GM19025 (cell line): ENCODE data around the gene SMYD3.
A peak's percentile ranks its signal among the peaks of the same experiment; 100 is the strongest.

ENCODE experiments used
- ATAC-seq: cut with Tn5 transposase; IDR thresholded peaks from one replicate; pipeline ENCODE4 v1.9.1; 2021; ENCODE audit warnings: mild to moderate bottlenecking, low read depth, moderate library complexity; ENCODE audit not compliant: unreplicated experiment

Gene SMYD3

DNA sequence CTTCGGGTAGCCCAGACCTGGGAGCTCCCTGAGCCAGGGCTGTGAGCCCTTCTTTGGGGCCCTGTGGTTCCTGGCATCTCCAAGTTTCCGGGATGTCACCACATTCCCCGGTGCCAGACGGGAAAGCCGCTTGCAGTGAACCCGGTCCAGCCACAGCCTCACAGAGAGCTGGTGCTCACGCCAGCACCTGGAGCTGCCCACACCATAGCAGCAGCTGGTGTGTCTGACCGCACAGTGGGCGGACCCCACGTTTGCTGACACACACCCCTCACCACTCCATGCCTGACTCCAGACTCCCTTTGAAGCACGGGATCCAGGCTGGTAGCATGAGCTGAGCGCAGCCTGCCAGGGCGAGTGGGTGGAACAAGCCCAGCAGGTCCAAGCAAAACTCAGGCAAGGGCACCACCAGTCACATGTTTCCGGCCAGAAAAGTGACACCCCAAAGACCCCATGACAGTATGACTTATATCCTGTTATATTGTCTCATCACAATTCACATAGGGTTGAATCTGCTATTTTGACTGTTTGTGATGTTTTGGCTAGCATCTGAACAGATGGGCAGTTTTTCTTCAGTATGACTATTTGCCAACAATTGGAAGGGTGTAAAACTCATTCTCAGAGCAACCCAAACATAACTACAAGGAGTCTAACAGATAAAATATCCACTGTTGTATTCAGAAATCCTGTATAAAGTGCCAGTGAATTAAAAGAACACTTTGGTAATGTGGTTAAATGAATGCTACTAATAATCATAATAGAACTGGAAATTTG lies 285.4 kb downstream of the SMYD3 start:
- ATAC-seq: no peak

DNA sequence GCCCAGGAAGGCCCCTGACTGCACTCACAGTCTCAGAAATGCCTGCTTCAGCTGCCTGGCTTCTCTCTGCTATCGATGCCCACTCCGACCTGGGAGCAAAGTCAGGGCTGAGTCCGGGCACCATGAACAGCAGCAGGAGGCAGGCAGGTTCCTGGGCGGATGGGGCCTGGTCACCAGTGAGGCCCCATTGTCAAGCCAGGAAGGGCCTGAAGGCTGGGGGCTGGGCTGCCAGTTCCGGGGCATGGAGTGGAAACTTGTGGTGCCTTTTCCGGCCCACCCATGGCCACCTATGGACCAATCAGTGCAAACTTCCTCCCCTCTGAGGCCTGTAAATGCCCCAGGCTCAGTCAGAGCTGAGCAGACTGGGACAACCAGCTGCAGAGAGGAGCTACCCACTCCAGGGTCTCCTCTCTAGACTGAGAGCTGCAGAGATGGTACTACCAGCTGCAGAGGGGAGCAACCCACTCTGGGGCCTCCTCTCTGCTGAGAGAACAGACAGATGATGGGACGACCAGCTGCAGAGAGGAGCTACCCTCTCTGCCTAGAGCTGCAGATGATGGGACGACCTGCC lies 286.5 kb downstream of the SMYD3 start:
- no peak for ATAC-seq

DNA sequence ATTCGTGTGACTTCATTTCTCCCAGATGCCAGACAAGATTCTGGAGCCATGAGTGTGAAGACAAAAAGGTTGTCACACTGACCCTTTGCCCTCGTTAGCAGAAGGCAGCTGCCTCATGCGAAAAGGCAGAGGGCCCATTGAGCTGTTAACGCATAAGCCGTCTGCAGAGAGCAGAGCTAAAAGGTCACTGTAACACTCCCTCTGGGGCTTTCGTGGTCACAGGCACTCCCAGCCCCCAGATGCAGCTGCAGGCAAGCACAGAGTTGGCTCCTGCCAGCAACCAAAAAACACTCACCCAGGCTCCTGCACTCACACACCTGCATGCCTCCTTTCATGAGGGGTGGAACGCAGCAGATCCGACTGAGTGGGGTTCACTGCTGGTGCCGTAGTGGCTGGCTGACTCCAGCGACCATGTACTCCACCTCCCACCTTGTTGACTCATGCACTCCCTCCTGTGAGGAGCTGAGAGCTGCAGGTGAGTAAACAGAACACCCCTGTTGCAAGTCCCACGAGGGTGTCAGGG lies 287.5 kb downstream of the SMYD3 start:
- ATAC-seq: no peak

DNA sequence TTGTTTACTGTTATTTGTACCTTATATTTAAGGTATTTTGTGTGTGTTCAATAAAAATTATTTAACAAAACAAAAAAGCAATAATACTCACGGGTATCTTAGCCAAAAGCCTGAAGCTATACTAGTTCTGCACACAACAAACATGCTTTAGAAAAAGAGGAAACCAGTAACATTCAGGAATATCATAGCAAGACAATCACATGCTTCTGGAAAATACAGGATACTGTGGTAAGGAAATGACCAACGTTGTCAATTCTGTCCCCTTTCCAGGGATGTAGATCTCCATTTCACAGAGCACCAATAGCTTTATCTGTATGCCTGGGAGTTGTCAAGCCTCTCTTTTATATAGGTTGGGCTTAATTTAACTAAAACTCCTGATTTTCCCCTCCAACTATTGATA lies 288.4 kb downstream of the SMYD3 start:
- ATAC-seq: no peak

DNA sequence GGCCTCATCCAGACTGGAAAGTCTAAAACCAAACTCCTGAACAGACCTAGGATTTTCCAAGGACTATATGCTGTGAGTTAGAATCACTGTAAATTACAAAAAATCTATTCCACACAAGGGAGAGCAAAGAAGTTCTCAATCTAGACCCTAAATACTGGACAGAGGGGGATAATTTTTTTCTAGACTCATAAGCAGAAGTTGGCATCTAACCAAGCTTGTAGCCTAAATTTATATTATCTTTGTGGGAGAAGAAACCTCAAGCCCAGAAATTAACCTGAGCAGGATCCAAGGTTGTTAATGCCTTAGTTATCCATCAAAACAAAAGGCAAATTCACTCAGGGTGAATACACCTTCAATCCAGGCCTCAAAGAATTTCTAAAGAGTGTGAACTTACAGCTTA lies 290.2 kb downstream of the SMYD3 start:
- no peak for ATAC-seq

DNA sequence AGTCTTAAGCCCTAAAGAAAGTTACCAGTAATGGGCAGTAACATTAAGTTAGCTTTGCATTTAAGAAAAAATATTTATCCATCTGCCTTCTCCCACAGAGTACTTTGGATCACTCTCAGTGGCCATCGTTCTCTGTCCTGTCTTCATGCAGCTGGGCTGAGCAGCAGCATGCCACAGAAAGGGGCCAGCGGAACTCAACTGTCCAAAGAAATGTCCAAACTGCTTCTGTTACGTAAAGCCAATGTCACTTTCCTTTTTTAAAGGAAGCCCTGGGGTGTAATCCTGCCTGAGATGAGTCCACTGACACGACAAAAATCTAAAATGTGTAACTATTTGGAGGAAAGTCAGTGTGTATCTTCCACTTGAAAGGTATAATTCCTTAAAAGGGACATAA lies 291.6 kb downstream of the SMYD3 start:
- ATAC-seq: no peak

DNA sequence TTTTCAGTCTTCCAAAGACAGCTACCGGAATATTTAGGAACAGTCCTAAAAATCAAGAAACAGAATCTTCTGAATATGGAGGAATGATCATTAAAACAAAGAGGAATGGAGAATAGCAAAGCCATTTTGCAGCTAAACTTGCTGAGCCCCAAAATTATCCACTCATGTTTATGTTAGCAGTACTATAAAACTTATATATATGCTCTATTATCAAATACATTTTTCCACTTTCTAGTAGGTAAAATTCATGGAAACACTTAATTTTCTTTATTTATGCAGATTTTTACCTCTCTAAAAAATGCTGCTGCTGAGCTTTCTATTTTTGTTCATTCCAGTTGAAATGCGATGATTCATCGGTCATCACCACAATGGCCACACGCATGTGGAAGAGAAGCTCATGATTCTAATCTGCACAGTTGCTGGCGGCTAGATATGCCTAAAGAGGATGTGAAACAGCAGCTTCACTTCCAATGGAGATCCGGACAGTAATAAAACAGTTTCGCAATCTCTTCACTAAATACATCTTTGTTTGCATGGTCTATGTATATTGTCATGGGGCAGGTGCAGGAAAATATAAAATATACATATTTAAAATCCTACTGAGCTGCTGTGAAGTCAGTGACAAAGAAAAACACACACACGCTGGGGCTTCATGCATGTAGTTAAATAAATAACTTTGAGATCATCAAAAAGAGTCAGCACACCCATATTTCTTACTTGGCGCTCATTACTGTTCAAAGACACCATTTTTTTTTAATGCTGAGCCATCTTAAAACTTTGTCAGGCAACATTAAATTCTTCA lies 292.2 kb downstream of the SMYD3 start:
- ATAC-seq: peak; percentile 96

DNA sequence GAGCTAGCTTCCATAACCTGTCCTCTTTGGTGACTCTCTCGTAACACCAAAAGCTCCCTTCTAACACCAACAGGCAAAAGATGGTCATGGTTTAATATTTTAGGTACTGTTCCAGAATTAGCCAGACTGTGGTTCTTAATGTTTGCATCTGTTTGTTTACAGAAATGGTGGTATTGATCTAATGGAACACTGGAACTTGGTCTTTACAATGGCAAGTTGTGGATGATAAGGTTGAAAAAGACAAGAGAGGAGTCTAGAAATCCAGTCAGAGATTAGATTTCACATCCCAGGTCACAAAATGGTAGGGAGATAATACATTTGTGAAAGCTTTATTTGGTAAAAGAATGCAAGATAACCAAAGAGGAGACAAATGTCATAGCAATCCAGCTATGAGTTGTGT lies 293.1 kb downstream of the SMYD3 start:
- ATAC-seq: no peak

DNA sequence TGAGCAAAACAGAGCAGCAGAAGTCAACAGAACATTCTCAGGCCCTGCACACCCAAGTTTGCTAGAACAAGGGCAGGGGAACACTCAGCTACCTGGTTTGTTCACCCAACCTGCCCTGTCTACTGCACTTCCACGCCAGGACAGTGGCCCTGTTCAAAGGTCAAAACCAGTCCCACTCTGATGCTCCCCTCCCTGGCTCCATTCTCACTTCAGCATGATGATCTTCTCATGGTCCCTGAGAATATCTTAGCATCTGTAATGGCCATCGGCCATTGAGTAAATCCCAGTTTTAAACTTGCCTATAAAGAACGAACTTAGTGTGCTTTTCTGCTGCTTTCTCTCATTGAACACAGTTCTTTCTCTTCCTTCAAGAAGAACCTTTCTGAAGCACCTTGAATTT lies 293.6 kb downstream of the SMYD3 start:
- no peak for ATAC-seq

DNA sequence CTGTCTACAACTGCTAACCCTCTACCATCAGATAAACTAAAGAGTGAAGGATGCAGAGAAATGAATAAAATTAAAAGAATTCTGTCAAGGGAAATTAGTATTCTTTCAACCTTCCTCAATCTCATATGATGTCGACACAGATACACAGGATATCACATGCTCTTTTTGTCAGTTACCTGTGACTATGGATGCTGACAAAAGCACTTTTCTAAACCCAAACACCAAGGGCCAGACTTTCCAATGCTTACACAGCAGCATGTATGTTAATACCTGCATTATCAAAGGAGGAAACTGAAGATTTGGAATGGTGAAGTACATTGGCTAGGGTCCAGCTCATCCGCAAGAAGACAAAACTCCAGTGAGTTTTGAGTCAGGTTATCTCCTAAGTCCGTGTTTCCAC lies 294.0 kb downstream of the SMYD3 start:
- no peak for ATAC-seq

DNA sequence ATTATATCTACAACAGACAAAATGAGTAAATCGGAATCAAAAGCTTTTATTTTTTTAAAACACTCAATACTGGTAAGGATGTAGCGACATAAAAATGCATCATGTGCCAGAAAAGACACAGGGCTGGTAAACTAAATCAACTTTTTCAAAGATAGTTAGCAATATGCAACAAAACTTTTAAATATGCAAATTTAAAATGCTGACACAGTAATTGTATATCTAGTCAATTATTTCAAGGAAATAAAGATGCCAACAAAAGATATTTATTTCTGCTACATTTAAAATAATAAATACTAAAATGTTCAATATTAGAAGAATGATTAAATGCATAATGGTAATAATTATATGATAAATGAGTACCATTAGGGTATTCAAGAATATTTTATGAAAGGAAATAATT lies 295.1 kb downstream of the SMYD3 start:
- no peak for ATAC-seq

DNA sequence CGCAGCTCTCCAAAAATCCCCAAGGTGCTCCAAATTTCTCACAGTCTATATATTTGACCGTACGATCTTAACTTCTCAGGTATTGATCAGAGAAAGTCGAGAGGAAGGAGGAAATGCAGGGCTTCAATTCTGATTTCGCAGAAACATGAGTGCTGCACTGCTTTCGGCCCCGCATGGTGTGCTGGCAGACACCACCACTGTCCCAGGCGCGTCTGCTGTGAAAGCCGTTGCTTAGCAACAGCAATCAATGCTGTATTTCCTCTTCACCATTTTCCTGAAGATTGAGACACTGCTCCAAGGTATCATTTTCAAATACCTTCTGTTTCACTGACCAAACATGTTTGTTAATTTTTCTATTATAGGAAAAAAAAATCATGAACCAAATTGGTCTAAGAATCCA lies 296.3 kb downstream of the SMYD3 start:
- ATAC-seq: no peak

DNA sequence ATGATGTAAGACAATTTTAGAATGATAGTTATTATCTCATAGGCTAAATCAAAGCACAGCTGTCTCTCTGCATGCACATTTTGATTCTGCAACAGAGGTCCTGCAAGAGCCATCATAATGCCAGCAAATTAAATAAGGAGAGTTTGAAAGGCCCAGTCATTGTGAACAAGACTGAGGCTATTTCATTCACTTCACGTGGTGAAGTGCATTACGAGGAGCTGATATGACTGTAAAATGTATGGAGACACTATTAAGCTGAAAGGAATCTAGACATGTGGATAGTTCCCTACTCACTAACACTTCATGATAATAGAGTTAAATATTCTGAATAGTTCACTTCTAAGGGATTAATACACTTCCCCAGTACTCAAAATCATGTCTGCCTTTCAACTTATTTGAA lies 299.0 kb downstream of the SMYD3 start:
- no peak for ATAC-seq

DNA sequence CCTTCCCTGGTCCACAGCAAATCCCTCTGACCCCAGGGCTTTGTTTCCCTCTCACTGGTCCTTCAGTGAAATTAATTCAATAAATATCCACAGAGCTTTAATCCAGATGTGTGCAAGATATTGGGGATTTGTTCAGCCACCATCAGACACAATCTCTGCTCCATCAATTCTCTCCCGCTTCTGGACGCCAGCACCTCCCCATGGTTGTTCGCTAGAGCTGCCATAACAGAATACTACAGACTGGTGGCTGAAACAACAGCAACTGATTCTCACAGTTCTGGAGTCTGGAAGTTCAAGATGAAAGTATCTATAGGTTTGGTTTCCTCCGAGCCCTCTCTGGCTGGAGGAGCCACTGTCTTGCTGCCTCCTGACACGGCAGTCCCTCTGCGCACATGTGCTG lies 303.9 kb downstream of the SMYD3 start:
- no peak for ATAC-seq

DNA sequence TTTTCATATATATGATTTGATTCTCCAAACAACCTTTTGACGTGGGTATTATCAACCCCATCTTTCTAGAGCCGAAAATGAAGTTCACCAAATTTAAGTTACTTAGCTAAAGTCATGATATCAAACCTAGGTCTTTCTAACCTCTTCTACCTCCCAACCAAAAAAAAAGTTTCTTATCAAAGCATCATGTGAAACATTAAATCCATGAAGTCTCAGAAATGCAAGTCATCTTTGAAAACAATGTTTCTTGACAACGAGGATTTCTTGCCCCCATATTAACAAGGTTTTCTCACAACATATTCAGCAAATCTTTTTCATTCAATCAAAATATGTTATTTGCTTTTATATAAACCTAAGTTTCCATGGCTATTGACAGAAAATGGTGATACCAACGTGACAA lies 306.3 kb downstream of the SMYD3 start:
- no peak for ATAC-seq

DNA sequence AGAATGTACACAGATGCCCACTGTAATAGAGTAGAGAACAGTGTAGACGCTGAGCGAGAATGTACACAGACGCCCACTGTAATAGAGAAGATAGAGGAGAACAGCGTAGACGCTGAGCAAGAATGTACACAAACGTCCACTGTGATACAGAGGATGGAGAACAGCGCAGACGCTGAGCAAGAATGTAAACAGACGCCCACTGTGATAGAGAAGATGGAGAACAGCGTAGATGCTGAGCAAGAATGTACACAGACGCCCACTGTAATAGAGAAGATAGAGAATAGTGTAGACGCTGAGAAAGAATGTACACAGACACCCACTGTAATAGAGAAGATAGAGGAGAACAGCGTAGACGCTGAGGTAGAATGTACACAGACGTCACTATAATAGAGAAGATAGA lies 306.9 kb downstream of the SMYD3 start:
- ATAC-seq: no peak

DNA sequence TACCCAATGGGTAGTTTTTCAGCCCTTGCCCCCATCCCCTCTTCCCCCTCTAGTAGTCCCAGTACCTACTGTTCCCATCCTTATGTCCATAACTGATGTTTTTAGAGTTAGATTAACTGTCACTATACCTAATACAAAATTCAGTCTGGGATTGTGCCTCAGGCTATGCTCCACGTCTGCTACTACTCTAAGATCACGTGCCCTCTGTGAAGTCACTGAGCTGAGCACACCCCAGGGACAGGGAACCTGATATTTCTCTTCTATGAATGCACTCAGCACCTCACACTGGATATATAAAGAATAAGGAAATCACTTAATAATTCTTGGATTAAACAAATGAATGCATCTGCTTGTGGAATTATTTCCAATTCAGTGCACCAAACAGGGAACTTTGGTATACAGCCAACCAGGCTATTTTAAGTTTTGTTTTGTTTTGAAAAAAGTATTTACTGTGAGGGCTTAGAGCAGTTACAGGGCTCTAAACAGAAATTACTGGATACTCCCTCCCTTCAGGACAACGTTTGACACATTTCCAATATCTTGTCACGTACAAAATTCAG lies 307.9 kb downstream of the SMYD3 start:
- ATAC-seq: no peak

DNA sequence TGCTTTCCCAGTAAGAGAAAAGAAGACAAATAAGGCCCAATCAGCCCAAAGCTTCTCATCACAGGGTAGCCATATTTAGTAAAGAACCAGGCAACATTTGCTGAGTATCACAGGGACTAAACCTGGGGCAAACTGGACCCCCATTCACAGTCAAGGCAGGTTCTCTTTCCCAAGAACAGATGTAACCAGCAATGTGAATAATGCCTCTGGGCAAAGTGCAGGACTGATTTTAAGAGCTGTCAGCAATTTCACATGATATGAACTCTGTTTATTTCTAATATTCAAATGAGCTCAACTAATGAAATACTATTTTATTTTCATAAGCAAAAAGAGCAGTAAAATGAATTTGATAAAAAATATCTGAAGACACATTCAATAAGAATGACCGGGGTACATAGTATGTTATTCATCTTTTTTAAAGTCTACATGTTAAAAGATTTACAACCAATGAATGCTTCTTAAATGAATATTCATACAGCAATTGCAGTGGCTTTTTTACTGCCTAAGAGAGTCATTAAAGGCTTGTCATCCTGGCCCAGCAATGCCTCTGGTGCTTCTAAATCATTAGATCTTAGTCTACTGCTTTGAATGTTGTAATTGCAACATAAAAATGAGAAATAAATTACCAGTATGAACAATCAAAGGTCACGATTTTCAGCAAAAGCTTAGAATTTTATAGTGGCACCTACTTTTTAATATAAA lies 308.8 kb downstream of the SMYD3 start:
- no peak for ATAC-seq

DNA sequence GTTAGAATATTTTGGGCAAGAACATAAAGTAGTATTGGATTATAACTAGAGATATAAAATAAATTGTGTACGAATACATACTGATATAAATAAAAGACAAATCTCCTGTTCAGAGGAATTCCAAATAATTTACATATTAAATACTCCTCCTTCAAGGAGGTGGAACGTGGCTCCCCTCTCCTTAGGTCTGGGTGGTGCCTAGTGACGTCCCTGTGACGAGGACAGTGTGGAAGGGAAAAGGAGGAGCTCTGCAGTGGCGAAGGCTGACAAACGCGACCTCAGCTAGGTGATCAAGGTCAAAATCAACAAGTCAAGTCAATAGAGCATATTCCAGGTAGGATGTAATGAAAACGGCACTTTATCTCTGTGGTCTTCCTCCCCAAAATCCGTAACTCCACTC lies 310.0 kb downstream of the SMYD3 start:
- no peak for ATAC-seq

DNA sequence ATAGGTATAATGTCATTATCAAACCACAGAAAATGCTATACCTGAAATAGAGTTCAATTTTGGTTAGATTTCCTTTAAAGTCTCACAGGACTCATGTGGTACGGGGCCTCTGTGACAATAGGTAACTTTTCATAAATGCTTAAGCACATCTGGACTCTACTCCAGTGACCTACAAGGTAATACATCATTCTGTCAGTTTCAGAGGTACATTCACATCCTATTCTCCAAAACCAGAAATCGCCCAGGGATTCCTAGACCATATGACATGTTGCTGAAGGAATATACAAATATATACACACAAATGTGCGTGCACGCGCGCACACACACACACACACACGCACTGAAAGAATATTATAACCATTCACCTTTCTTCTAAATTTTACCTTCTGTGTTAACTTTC lies 311.8 kb downstream of the SMYD3 start:
- no peak for ATAC-seq

DNA sequence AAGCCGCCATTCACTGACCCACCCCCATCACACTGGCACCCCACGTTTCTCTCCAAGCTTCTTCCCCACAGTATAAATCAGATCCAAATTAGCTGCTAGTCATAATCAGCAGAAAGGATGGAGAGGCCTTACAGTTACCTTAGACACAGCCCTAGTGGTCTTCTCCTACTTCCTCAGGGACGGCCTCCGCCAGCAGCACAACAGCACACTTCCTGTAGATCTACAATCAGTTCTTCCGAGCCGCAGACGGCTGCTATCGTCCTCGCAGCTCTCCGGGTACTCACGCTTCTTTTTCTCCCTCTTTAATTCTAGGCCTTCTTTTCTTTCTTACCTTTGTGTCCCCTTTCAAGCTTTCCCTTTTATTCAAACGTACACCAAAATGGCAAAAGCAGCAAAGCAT lies 313.5 kb downstream of the SMYD3 start:
- no peak for ATAC-seq
